Thyroid gland (tissue), 4 donors: Measurements from ENCODE around the gene COX8A. TPM values are rescaled to one million over a fixed set of nuclear protein-coding genes. Genes with fewer than 3 reads are reported as not detected.

Experiments
- DNase-seq, 2 donors: peaks; one replicate each; pipeline ENCODE4 v3.0.0-alpha.2; 2019
- H3K27ac ChIP-seq, 3 donors: fragments of 200-600 bp; sonication (generic); 1 replicate in 2 of 3; 2 replicates in 1 of 3; pipeline ENCODE4 v1.5.1; 2016 to 2019; ENCODE audit warnings: mild to moderate bottlenecking in 1 of 3, moderate library complexity in 1 of 3
- H3K27me3 ChIP-seq: fragments of 200-600 bp; sonication (generic); one replicate; pipeline ENCODE4 v1.5.1; 2019
- H3K36me3 ChIP-seq, 2 donors: fragments of 200-600 bp; sonication (generic); one replicate each; pipeline ENCODE4 v1.5.1; 2016 to 2019
- H3K4me1 ChIP-seq, 2 donors: fragments of 200-600 bp; sonication (generic); one replicate each; pipeline ENCODE4 v1.5.1; 2017 to 2019
- H3K4me3 ChIP-seq, 3 donors: fragments of 200-600 bp; sonication (generic); replicated peaks in 1 of 3; 1 replicate in 2 of 3; 2 replicates in 1 of 3; pipeline ENCODE4 v1.5.1; 2016; ENCODE audit warnings: mild to moderate bottlenecking in 1 of 3
- H3K9me3 ChIP-seq: fragments of 200-600 bp; sonication (generic); one replicate; pipeline ENCODE4 v1.5.1; 2017
- POLR2A ChIP-seq, 2 donors: fragments of 450-650 bp; IDR thresholded peaks; one replicate each; pipeline ENCODE4 v1.6.1; 2017; ENCODE audit warnings: antibody characterized with exemption in 2 of 2, mild to moderate bottlenecking in 2 of 2, moderate library complexity in 1 of 2
- WGBS, 2 donors: methylation state at CpG; one replicate each; pipeline ENCODE4 v1.1.5; 2017; 5-methylcytosine and 5-hydroxymethylcytosine counted together
- intact Hi-C: fragments of 100-400 bp; cut with DNase I; formaldehyde crosslinking; loops from one replicate; pipeline ENCODE4 v1.15.1; 2023
- total RNA-seq, 4 donors: library from RNA; depleted of rRNA; stranded (reverse); fragments of >200 nt; gene quantifications; one replicate each; pipeline ENCODE4 v1.2.3, GENCODE V29; 2016
- TF ChIP-seq, protein P1 (sequence below), 6 experiments: fragments of 200-600 bp in 3 of 6; fragments of 450-650 bp in 3 of 6; sonication (generic) in 3 of 6; IDR thresholded peaks; one replicate each; pipeline ENCODE4 v1.5.1; 2016 to 2019; ENCODE audit warnings: antibody characterized with exemption in 6 of 6, mild to moderate bottlenecking in 2 of 6, inconsistent platforms in 1 of 6, moderate library complexity in 1 of 6

Gene COX8A
- total RNA-seq, 4 donors from 2014 or later, result 210 to 787 (median 471) TPM

DNA sequence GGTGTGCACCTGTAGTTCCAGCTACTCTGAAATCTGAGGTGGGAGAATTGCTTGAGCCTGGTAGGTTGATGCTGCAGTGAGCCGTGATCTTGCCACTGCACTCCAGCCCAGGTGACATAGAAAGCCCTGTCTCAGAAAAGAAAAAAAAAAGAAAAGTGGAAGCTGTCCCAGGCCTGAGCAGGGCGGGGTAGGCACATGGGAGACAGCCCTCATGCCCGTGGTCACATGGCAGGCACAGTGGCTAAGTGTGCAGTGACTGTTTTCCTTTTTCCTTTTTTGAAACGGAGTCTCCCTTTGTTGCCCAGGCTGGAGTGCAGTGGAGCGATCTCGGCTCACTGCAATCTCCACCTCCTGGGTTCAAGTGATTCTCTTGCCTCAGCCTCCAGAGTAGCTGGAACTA, 19.6 kb downstream of the COX8A start:
- H3K27ac ChIP-seq, result no peak overlapping the region
- no peaks in the 10 kb centered on the region for H3K9me3 ChIP-seq
- 77 to 87% methylated on average over 6 of the region's 6 CpGs for WGBS, 2 donors
- TF ChIP-seq, protein P1, sequence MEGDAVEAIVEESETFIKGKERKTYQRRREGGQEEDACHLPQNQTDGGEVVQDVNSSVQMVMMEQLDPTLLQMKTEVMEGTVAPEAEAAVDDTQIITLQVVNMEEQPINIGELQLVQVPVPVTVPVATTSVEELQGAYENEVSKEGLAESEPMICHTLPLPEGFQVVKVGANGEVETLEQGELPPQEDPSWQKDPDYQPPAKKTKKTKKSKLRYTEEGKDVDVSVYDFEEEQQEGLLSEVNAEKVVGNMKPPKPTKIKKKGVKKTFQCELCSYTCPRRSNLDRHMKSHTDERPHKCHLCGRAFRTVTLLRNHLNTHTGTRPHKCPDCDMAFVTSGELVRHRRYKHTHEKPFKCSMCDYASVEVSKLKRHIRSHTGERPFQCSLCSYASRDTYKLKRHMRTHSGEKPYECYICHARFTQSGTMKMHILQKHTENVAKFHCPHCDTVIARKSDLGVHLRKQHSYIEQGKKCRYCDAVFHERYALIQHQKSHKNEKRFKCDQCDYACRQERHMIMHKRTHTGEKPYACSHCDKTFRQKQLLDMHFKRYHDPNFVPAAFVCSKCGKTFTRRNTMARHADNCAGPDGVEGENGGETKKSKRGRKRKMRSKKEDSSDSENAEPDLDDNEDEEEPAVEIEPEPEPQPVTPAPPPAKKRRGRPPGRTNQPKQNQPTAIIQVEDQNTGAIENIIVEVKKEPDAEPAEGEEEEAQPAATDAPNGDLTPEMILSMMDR (IDR thresholded peaks at IDR 0.05), result no peak
- TF ChIP-seq POLR2A (IDR thresholded peaks at IDR 0.05), result no peak
- no peak overlapping the region for H3K4me3 ChIP-seq
- peaks cover 1 to 2% of the 10 kb centered on the region in 2 donors for H3K4me1 ChIP-seq
- intact Hi-C loops, result no loop called here
- no peaks in the 10 kb centered on the region for H3K27me3 ChIP-seq
- no peak for DNase-seq
- peaks cover 27 to 55% of the 10 kb centered on the region in 2 donors for H3K36me3 ChIP-seq

DNA sequence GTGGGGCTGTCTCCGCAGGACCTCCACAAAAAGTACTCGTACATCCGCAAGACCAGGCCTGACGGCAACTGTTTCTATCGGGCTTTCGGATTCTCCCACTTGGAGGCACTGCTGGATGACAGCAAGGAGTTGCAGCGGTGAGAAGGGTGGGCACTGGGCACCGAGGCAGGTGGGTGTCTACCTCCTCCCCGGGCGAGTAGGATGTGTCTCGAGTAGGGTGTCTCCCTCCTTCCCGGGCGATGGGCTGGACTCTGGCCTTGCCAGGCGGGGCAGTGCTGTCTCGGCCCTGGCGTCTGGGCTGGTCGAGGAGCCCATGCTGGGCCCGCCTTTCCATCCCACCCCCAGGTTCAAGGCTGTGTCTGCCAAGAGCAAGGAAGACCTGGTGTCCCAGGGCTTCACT, 22.1 kb downstream of the COX8A start:
- no peak overlapping the region for H3K4me3 ChIP-seq
- intact Hi-C loops, result no loop called here
- peaks cover 27 to 43% of the 10 kb centered on the region in 2 donors for H3K36me3 ChIP-seq
- TF ChIP-seq, protein P1 (IDR thresholded peaks at IDR 0.05), result no peak
- TF ChIP-seq POLR2A (IDR thresholded peaks at IDR 0.05), result no peak
- H3K9me3 ChIP-seq, result no peaks in the 10 kb centered on the region
- H3K27me3 ChIP-seq, result no peaks in the 10 kb centered on the region
- no peak overlapping the region for H3K27ac ChIP-seq
- WGBS, 2 donors, result 100% methylated on average over 1 to 3 of the region's 18 CpGs
- H3K4me1 ChIP-seq, result peaks cover 18 to 27% of the 10 kb centered on the region in 2 donors
- DNase-seq, result no peak

DNA sequence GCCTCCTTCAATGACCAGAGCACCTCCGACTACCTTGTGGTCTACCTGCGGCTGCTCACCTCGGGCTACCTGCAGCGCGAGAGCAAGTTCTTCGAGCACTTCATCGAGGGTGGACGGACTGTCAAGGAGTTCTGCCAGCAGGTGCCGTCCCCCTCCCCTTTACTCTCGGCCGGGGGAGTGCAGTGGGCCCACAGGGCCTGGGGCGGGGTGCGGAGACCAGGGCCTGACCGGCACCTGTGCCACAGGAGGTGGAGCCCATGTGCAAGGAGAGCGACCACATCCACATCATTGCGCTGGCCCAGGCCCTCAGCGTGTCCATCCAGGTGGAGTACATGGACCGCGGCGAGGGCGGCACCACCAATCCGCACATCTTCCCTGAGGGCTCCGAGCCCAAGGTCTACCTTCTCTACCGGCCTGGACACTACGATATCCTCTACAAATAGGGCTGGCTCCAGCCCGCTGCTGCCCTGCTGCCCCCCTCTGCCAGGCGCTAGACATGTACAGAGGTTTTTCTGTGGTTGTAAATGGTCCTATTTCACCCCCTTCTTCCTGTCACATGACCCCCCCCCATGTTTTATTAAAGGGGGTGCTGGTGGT, 22.8 kb downstream of the COX8A start:
- no peaks in the 10 kb centered on the region for H3K27me3 ChIP-seq
- peaks cover 18 to 33% of the 10 kb centered on the region in 2 donors for H3K4me1 ChIP-seq
- H3K27ac ChIP-seq, result no peak overlapping the region
- peaks cover 27 to 41% of the 10 kb centered on the region in 2 donors for H3K36me3 ChIP-seq
- H3K9me3 ChIP-seq, result no peaks in the 10 kb centered on the region
- TF ChIP-seq, protein P1 (IDR thresholded peaks at IDR 0.05), result no peak
- no peak for TF ChIP-seq POLR2A (IDR thresholded peaks at IDR 0.05)
- no peak for DNase-seq
- intact Hi-C loops, result no loop called here
- WGBS, 2 donors, result 97 to 98% methylated on average over 26 to 27 of the region's 27 CpGs
- H3K4me3 ChIP-seq, result no peak overlapping the region

DNA sequence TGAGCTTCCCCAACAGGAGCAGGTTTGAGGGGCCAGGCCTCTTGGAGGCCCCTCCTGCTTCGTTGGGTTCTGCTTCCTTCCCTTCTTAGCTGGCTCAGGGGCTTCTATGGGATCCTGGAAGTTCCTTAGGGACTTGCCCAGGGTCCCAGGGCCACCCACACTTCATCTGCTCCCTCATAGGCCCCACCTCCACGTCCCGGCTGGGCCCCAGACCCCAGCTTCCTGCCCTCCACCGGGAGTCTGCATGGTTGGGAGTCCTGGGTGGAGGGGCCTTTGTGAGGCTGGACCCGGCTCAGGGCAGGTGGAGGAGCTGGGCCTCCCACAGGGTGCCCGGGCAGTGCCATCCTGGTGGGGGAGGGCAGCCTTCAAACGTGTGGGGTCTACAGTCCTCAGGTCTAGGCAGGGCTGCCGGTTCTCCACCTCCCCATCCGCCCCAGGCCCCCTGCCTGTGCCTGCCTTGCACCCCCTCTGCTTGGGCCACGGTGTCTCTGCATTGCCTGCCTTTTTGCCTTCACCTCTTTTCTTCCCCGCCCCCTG, 23.4 kb downstream of the COX8A start:
- no peak for DNase-seq
- H3K36me3 ChIP-seq, result peaks cover 27 to 38% of the 10 kb centered on the region in 2 donors
- WGBS, 2 donors, result 88 to 90% methylated on average over 5 to 6 of the region's 11 CpGs
- no peak overlapping the region for H3K4me3 ChIP-seq
- H3K4me1 ChIP-seq, result peaks cover 18 to 38% of the 10 kb centered on the region in 2 donors
- intact Hi-C loops, result no loop called here
- no peaks in the 10 kb centered on the region for H3K27me3 ChIP-seq
- no peak overlapping the region for H3K27ac ChIP-seq
- TF ChIP-seq POLR2A (IDR thresholded peaks at IDR 0.05), result no peak
- TF ChIP-seq, protein P1 (IDR thresholded peaks at IDR 0.05), result no peak
- no peaks in the 10 kb centered on the region for H3K9me3 ChIP-seq

DNA sequence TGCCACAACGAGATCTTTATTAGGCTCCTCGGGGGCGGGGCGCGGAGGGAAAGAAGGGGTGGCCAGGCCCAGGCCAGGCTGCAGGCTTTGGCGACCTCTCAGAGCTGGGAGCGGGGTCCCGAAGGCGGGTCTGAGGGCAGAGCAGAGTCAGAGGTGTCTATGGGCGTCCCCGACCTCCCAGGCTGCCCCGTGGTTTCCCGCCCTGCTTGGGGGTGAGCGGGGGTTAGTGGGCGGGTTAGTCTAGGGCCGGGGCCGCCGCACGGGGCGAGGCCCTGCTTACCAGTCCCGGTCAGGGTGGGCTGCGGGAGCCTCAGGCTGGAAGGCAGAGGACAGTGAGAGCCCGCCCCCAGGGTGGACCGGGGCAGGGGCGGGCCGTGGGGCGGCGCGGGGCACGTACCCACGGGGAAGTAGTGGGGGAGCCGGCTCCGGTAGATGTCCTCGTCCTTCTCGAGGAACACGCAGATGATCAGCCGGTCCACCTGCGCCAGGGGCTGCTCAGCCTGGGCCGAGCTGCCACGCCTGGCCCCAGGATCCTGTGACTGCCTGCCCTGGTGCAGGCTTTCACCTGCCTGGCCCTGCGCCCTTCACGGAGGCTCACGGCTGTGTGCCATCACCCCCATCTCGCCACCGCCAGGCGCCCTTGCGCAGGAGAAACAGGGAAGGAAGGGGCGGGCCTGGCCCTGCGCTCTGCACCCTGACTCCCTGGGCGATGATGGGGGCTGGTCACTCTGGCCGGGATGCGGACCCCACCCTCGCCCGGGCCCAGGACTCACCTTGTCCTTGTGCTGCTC, 24.3 kb downstream of the COX8A start:
- no peaks in the 10 kb centered on the region for H3K9me3 ChIP-seq
- no peak for TF ChIP-seq POLR2A (IDR thresholded peaks at IDR 0.05)
- TF ChIP-seq, protein P1 (IDR thresholded peaks at IDR 0.05), result no peak
- no peaks in the 10 kb centered on the region for H3K27me3 ChIP-seq
- no peak overlapping the region for H3K27ac ChIP-seq
- H3K4me1 ChIP-seq, result peaks cover 18 to 38% of the 10 kb centered on the region in 2 donors
- WGBS, 2 donors, result 81 to 85% methylated on average over 19 to 32 of the region's 54 CpGs
- peaks cover 26 to 36% of the 10 kb centered on the region in 2 donors for H3K36me3 ChIP-seq
- H3K4me3 ChIP-seq, result no peak overlapping the region
- intact Hi-C loops, result no loop called here
- DNase-seq, result no peak
